ENCODE results near the gene TCEA2.

Gene TCEA2

DNA sequence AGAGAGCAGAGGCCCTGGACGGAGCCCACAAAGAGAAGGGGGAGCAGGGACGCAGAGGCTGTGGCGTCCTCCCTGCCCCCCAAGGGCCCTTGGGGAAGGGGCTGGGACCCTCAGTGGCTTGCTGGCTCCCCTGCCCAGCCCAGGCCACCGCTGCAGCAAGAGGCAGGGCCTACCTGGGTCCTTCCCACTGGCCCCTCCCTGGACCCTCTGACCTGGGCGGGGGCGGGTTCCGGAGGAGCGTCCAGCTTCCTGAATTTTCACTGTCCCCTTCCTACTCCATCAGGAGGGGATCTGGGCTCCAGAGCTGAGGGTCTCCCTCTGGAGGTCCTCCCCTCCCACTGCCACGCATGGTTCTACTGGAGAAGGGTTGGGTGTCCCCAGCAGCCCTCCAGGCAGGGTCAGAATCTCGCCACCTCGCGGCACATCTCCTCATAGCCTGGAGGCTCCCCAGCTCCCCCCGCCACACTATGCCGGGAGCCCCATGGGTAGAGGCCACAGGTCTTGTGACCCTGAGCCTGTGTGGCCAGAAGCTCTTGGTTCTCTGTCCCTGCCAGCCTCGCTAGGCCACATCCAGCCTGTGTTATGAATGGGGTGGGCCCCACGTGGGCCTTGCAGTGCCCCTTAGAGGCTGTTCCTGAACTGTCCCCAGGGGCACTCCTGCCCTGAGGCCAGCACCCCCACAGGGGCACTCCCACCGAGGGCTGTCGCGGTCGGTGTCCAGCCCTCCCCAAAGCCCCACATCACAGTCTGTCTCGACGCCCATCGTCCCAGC is 12.6 kb upstream of the TCEA2 start:
- no peak for DNase-seq (ENCODE audit: low read depth)
- TF ChIP-seq, protein P1, sequence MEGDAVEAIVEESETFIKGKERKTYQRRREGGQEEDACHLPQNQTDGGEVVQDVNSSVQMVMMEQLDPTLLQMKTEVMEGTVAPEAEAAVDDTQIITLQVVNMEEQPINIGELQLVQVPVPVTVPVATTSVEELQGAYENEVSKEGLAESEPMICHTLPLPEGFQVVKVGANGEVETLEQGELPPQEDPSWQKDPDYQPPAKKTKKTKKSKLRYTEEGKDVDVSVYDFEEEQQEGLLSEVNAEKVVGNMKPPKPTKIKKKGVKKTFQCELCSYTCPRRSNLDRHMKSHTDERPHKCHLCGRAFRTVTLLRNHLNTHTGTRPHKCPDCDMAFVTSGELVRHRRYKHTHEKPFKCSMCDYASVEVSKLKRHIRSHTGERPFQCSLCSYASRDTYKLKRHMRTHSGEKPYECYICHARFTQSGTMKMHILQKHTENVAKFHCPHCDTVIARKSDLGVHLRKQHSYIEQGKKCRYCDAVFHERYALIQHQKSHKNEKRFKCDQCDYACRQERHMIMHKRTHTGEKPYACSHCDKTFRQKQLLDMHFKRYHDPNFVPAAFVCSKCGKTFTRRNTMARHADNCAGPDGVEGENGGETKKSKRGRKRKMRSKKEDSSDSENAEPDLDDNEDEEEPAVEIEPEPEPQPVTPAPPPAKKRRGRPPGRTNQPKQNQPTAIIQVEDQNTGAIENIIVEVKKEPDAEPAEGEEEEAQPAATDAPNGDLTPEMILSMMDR (IDR thresholded peaks at IDR 0.05; ENCODE audit: low read depth, low read length, missing control alignments), result peak; percentile 2
- H3K4me3 ChIP-seq (ENCODE audit: low read depth, low read length), result no peak overlapping the region

DNA sequence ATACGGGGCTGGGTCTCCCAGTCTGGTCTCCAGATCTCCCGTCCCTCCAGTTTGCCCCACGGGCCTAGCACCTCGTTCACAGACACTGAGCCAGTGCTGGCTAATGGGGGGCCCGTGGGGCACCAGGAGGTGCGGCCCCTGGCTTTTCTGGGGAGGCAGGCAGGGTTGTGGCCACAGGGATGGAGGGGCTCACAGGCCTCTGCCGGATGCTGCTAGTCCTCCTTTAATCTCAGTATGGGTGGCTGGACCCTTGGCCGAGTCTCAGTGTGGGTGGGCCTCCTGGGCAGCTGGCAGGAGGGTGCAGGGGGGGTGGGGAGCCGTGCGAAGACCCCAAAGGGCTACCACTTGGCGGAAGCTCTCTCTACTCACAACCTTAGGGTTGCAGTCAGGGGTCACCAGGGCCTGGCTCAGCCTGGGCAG is 12.0 kb upstream of the TCEA2 start:
- TF ChIP-seq, protein P1 (IDR thresholded peaks at IDR 0.05; ENCODE audit: low read depth, low read length, missing control alignments), result no peak
- no peak overlapping the region for H3K4me3 ChIP-seq (ENCODE audit: low read depth, low read length)
- no peak for DNase-seq (ENCODE audit: low read depth)

DNA sequence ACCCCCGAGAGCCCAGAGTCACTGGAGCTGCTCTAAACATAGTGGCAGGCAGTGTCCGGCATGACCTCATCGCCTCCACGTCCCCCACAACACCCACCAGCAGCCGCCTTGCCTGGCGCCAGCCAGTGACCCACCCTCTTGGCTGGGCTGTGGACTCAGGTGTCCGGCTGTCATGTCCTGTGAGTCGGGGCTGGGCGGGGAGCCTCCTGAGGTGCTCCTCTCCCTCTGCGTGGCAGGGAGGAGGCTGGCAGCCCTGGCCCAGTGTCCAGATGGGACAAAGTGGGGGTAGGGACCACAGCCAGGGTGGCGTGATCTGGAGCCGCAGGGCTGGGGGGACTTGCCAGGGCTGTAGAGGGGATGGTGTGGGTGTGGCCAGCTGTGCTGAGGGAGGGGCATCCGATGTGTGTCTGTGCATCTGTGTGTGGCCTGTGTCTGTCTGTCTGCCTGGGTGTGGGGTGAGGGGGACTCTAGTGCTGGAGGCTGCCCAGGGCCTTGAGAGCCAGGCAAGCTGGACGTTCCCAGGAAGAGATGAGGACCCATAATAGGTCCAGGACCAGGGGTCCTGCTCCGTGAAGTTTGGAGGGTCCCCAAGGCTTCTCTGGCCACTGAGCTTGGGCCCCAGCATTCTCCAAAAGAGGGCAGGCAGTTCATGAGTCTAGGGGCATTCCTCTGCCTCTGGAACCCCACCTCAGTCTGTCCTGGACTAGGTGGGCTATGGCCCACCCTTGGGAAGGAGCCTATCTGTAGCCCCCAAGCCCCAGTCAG is 11.3 kb upstream of the TCEA2 start:
- TF ChIP-seq, protein P1 (IDR thresholded peaks at IDR 0.05; ENCODE audit: low read depth, low read length, missing control alignments), result no peak
- no peak for DNase-seq (ENCODE audit: low read depth)
- H3K4me3 ChIP-seq (ENCODE audit: low read depth, low read length), result no peak overlapping the region

DNA sequence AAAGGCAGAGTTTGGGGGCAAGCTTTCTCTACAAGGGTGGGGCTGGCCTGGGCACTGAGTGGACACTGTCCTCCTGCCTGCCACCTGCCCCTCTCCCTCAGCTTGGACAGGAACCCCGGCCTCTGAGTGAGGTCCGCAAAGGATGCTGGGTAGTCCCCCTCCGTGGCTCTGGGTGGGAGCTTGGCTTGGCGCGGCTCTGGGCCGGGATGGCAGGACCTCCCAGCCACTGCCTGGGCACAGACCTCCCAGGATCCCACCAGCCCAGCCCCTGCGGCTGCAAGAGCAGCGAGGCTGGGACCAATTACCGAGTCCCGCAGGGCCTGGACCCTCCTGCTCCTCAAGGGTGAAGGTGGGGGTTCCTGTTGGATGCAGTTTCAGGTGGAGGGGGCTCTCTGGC is 10.7 kb upstream of the TCEA2 start:
- DNase-seq (ENCODE audit: low read depth), result no peak
- H3K4me3 ChIP-seq (ENCODE audit: low read depth, low read length), result no peak overlapping the region
- TF ChIP-seq, protein P1 (IDR thresholded peaks at IDR 0.05; ENCODE audit: low read depth, low read length, missing control alignments), result no peak

DNA sequence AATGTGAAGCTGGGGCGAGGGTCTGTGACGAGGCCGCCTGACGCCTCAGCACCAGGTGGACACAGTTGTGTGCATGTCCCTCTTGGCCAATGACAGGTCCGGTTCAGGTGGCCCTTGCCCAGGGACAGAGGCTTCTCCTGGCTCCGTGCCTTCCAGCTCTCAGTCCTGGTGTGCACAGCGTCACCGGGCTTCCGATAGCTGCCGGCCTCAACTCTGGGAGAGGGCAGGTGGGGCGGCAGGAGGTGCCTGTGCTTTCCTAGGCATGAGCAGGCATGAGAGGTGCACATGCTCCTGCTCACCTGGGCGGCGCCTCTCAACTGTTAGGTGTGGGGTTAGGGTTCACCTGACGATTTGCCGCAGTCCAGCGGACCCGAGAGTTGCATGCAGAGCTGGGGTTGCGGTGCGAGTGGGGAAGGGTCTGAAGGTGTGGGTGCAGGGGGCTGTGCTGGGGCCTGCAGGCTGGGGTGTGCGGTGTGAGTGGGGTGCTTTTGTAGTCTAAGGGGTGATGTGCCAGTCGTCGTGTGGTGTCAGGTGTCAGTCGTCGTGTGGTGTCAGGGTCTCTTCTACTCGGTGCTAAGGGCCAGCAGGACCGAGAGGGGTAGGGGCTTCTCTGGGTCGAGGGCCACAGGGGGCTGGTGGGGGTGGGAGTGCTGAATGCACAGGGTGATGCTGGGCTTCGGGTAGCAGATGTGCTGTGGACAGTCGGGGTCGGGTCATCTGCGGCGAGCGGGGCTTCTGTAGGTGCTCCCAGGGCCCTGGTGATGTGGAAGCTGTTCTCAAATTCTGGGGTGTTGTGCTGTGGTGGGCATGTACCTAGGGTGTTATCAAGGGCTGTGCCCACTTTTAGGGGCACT is 9.8 kb upstream of the TCEA2 start:
- DNase-seq (ENCODE audit: low read depth), result no peak
- no peak overlapping the region for H3K4me3 ChIP-seq (ENCODE audit: low read depth, low read length)
- TF ChIP-seq, protein P1 (IDR thresholded peaks at IDR 0.05; ENCODE audit: low read depth, low read length, missing control alignments), result no peak

DNA sequence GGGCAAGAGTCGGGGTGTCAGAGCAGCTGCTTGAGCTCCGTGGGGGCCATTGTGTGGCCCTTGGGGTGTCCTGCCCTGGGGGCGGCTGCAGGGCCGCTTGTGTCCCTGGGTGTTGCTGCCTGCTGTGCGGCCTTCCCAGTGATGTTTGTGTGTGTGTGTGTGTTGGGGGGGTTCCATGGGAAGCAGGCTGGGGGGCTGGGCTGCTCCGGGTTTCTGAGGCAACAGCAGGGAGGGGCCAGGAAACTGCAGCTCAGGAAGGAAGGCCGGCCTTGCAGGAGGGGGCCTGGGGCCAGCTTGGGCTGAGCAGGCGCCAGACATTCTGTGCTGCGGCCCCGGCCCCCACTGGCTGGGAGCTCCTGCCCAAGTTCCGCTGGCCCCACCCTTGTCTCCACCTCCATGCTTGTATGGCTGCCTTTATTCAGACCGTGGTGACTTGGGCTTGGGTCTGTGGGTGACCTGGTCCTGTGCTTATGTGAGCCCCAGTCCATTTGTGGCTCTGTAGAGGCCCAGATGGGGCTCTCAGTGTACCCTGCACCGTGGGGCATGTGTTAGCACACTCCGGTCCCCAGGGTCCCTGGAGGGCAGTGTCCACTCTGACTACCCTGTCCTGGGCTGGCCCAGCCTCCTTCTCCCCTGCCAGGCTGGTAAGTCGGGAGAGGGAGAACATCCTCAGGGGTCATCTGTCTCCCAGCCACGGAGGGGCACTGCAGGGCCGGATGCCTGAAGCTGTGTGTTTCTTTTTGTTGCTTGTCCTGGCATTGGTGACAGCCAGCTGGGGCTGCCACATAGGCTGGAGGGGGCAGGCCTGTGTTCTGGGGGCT is 8.9 kb upstream of the TCEA2 start:
- DNase-seq (ENCODE audit: low read depth), result no peak
- TF ChIP-seq, protein P1 (IDR thresholded peaks at IDR 0.05; ENCODE audit: low read depth, low read length, missing control alignments), result peak; percentile 32
- H3K4me3 ChIP-seq (ENCODE audit: low read depth, low read length), result no peak overlapping the region

Measured in GM12864 (cell line).